ENCODE measurements around the gene GMPPA. TPM values are rescaled to one million over a fixed set of nuclear protein-coding genes. Genes with fewer than 3 reads are reported as not detected.

The GMPPA gene
- total and polyA plus RNA-seq, 3 donors from 2014 or later: 19.6 to 28.3 (median 24.6) TPM

- peak overlapping the region; percentile 72 for H3K27ac ChIP-seq
- H3K36me3 ChIP-seq (ENCODE audit: low read depth, missing control alignments): no peaks in the 10 kb centered on the region
- WGBS, 2 donors: 50 to 53% methylated on average over 13 to 14 of the region's 14 CpGs
- H3K27me3 ChIP-seq: no peaks in the 10 kb centered on the region
- no peak overlapping the region for H3K4me3 ChIP-seq
- DNase-seq: peak; percentile 80
- intact Hi-C loops (cut with DNase I; ENCODE audit: low total_unique reads): no loop called here
- peaks cover 26% of the 10 kb centered on the region for H3K4me1 ChIP-seq
- no peak for TF ChIP-seq POLR2A (IDR thresholded peaks at IDR 0.05)
- TF ChIP-seq, protein P1, sequence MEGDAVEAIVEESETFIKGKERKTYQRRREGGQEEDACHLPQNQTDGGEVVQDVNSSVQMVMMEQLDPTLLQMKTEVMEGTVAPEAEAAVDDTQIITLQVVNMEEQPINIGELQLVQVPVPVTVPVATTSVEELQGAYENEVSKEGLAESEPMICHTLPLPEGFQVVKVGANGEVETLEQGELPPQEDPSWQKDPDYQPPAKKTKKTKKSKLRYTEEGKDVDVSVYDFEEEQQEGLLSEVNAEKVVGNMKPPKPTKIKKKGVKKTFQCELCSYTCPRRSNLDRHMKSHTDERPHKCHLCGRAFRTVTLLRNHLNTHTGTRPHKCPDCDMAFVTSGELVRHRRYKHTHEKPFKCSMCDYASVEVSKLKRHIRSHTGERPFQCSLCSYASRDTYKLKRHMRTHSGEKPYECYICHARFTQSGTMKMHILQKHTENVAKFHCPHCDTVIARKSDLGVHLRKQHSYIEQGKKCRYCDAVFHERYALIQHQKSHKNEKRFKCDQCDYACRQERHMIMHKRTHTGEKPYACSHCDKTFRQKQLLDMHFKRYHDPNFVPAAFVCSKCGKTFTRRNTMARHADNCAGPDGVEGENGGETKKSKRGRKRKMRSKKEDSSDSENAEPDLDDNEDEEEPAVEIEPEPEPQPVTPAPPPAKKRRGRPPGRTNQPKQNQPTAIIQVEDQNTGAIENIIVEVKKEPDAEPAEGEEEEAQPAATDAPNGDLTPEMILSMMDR (IDR thresholded peaks at IDR 0.05): peak; percentile 71 to 82 (median 77)
- no peaks in the 10 kb centered on the region for H3K9me3 ChIP-seq
These were observed 39.0 kb upstream of the GMPPA start for GRCh38 chr2:219459460-219460311.

DNA sequence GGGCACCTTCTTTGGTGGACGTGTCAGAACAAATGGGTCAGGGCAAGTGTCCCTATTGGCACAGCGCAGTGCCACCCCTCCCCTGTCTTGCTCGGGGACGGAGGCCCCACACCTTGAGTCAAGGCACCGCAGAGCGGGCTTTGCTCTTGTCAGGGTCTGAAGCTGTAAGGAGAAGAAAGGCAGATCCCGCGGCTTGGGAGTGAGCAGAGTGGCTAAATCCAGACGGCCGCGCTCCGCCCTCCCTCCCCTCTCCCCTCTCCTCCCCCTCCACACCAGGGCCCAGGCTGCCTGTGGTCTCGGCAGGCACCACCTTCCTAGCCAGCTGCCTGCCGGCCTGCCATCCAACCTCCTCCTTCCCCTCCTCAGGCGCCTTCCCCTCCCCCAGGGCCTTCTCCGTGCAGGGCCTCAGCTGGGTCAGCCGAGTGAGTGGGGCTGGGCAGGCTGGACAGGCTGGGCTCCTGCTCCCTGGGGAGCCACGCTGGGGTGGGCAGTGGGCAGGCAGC lies 38.2 kb upstream of the GMPPA start:
- Histone ChIP-seq H3K4me3 (no peak overlapping the region), H3K9me3 (no peaks in the 10 kb centered on the region), H3K27me3 (no peaks in the 10 kb centered on the region), H3K27ac (peak overlapping the region; percentile 72), H3K36me3 (ENCODE audit: low read depth, missing control alignments) (no peaks in the 10 kb centered on the region), H3K4me1 (peaks cover 26% of the 10 kb centered on the region)
- intact Hi-C loops (cut with DNase I; ENCODE audit: low total_unique reads): no loop called here
- TF ChIP-seq POLR2A (IDR thresholded peaks at IDR 0.05): no peak
- WGBS, 2 donors: 38 to 78% methylated on average over 4 to 14 of the region's 18 CpGs
- DNase-seq: peak; percentile 59

DNA sequence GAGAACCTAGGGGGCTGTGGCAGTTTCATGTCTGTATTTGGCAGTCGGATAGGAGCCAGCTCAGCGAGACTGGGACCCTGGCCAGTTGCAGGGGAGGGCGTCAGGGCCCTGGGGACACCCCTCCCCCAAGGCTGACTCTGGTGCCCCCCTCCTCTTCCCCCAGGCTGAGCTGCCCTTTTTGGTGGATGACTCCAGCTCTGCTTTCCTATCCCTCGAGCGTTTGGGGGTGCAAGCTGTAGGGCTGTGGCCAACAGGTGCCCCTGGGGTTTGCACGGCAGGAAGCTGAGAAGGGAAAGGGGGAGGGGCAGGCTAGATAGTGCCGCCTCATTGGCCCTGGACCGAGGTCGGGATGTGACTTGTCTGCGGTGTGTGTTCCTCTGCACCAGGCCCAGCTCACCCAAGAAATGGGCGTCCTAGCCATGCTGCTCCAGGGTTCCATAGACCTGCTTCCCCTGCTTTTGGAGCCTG lies 37.6 kb upstream of the GMPPA start:
- no peak for DNase-seq
- Histone ChIP-seq H3K4me3 (no peak overlapping the region), H3K36me3 (ENCODE audit: low read depth, missing control alignments) (no peaks in the 10 kb centered on the region), H3K27me3 (no peaks in the 10 kb centered on the region), H3K9me3 (no peaks in the 10 kb centered on the region), H3K4me1 (peaks cover 26% of the 10 kb centered on the region), H3K27ac (peak overlapping the region; percentile 72)
- 31 to 39% methylated on average over 9 to 11 of the region's 11 CpGs for WGBS, 2 donors
- intact Hi-C loops (cut with DNase I; ENCODE audit: low total_unique reads): no loop called here
- TF ChIP-seq, protein P1 (IDR thresholded peaks at IDR 0.05): no peak
- no peak for TF ChIP-seq POLR2A (IDR thresholded peaks at IDR 0.05)

GRCh38 chr2:219461669-219462068 lies 37.0 kb upstream of the GMPPA start:
- intact Hi-C loops (cut with DNase I; ENCODE audit: low total_unique reads): no loop called here
- WGBS, 2 donors: 74 to 86% methylated on average over 9 to 14 of the region's 14 CpGs
- Histone ChIP-seq H3K27me3 (no peaks in the 10 kb centered on the region), H3K4me1 (peaks cover 26% of the 10 kb centered on the region), H3K4me3 (no peak overlapping the region), H3K27ac (no peak overlapping the region), H3K36me3 (ENCODE audit: low read depth, missing control alignments) (no peaks in the 10 kb centered on the region), H3K9me3 (no peaks in the 10 kb centered on the region)
- DNase-seq: no peak
- TF ChIP-seq POLR2A (IDR thresholded peaks at IDR 0.05): no peak
- TF ChIP-seq, protein P1 (IDR thresholded peaks at IDR 0.05): no peak

DNA sequence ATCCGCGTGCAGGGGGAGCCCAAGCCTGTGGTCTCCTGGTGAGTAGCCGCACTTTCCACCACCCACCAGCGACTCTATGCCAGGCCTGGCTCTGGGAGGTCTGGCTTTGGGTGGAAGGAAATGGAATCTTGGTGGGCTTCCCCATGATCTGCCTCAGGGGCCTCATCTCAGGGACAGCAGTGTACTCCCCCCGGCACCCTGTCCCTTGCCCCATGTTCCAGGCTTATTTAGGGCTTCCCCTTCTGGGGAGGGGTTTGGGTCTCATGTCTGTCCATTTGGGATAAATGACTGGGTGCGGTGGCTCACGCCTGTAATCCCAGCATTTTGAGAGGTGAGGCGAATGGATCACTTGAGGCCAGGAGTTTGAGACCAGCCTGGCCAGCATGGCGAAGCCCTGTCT lies 36.3 kb upstream of the GMPPA start:
- Histone ChIP-seq H3K4me3 (no peak overlapping the region), H3K4me1 (peaks cover 26% of the 10 kb centered on the region), H3K27ac (no peak overlapping the region), H3K27me3 (no peaks in the 10 kb centered on the region), H3K9me3 (no peaks in the 10 kb centered on the region), H3K36me3 (ENCODE audit: low read depth, missing control alignments) (no peaks in the 10 kb centered on the region)
- TF ChIP-seq POLR2A (IDR thresholded peaks at IDR 0.05): no peak
- TF ChIP-seq, protein P1 (IDR thresholded peaks at IDR 0.05): no peak
- no peak for DNase-seq
- intact Hi-C loops (cut with DNase I; ENCODE audit: low total_unique reads): no loop called here
- WGBS, 2 donors: 86 to 90% methylated on average over 2 to 9 of the region's 9 CpGs
